ENCODE data around the gene KRTAP5-5. TPM values are rescaled to one million over a fixed set of nuclear protein-coding genes. Genes with fewer than 3 reads are reported as not detected.

The KRTAP5-5 gene
- total RNA-seq, 1 donor from 2014 or later = not detected

DNA sequence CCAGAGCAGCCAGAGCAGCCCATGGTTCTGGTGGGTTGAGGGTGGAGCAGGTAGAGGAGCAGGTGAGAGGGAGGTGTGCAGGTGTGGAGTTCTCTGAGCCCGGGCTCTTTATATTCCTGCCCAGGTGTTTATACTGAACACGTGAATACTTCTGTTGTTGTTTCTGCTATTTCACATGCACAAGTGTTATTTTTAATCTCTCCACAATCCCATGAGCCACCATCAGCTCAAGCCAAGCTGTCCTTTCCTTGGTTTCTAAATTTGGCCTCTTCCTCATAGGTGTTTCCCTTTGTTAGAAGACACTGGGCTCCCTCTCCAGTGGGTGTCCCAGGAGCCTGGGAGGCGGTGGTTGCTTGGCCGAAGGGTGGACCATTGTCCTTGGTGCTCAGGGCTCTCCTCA is 21.2 kb upstream of the KRTAP5-5 start, which contains the start of gene KRTAP5-3:
TSS of gene KRTAP5-3 (minus strand) at position 101 of the 400 bp plus-strand sequence. CDS start at position 23, 78 bp downstream.
- FAIRE-seq (no peak), DNase-seq (ENCODE audit: low read depth) (no peak)
- Histone ChIP-seq H3K4me3 (ENCODE audit: low read depth, low read length) (no peak within 1 kb of the TSS), H3K27me3 (ENCODE audit: control insufficient read depth, insufficient read depth, low read length) (peaks cover 7% of the 10 kb centered on the region), H3K36me3 (ENCODE audit: control insufficient read depth, insufficient read depth, low read length) (no peaks in the 10 kb centered on the region)
- TF ChIP-seq, protein P1, sequence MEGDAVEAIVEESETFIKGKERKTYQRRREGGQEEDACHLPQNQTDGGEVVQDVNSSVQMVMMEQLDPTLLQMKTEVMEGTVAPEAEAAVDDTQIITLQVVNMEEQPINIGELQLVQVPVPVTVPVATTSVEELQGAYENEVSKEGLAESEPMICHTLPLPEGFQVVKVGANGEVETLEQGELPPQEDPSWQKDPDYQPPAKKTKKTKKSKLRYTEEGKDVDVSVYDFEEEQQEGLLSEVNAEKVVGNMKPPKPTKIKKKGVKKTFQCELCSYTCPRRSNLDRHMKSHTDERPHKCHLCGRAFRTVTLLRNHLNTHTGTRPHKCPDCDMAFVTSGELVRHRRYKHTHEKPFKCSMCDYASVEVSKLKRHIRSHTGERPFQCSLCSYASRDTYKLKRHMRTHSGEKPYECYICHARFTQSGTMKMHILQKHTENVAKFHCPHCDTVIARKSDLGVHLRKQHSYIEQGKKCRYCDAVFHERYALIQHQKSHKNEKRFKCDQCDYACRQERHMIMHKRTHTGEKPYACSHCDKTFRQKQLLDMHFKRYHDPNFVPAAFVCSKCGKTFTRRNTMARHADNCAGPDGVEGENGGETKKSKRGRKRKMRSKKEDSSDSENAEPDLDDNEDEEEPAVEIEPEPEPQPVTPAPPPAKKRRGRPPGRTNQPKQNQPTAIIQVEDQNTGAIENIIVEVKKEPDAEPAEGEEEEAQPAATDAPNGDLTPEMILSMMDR (IDR thresholded peaks at IDR 0.05; ENCODE audit: insufficient read depth, low read length, severe bottlenecking) = no peak

DNA sequence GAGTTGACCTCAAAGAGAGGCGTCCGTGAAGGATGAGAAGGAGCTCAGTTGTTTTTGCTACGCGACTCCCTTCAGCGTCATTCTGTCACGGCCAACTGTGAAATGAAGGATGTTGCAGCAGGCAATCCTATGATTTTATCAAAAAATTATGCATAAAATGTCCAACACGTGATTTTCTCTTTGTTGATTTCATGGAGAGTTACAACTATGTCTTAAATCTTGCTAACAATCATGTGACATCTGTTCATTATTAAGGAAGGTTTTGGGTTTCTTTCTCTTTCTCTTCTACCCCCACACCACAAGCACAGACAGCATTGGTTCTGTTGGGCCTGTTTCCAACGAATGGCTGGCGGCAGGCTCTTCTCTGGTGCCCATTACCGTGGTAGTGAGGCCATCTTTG is 11.3 kb upstream of the KRTAP5-5 start:
- DNase-seq (ENCODE audit: low read depth) = no peak
- Histone ChIP-seq H3K36me3 (ENCODE audit: control insufficient read depth, insufficient read depth, low read length) (no peaks in the 10 kb centered on the region), H3K27me3 (ENCODE audit: control insufficient read depth, insufficient read depth, low read length) (peaks cover 3% of the 10 kb centered on the region), H3K4me3 (ENCODE audit: low read depth, low read length) (no peak overlapping the region)
- TF ChIP-seq, protein P1 (IDR thresholded peaks at IDR 0.05; ENCODE audit: insufficient read depth, low read length, severe bottlenecking) = no peak
- no peak for FAIRE-seq

DNA sequence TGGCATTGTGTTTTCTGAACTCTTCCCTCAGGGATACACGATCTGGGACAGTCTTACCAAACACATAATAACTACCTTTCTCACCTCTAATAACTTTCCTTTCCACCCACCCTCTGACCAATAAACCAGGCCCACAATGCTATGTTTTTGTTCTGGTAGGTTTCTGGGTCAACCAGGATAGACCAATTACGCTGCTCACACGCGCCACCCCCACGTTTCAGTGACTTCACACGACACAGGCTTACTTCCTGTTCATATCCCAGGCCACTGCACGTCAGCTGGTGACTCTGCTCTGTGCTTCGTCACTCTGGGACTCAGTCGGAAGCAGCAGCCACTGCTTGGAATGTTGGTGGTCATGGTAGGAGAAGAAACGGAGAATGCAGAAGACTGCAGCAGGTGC is 10.1 kb upstream of the KRTAP5-5 start:
- no peak for FAIRE-seq
- Histone ChIP-seq H3K36me3 (ENCODE audit: control insufficient read depth, insufficient read depth, low read length) (no peaks in the 10 kb centered on the region), H3K27me3 (ENCODE audit: control insufficient read depth, insufficient read depth, low read length) (peaks cover 3% of the 10 kb centered on the region), H3K4me3 (ENCODE audit: low read depth, low read length) (no peak overlapping the region)
- TF ChIP-seq, protein P1 (IDR thresholded peaks at IDR 0.05; ENCODE audit: insufficient read depth, low read length, severe bottlenecking) = no peak
- no peak for DNase-seq (ENCODE audit: low read depth)

DNA sequence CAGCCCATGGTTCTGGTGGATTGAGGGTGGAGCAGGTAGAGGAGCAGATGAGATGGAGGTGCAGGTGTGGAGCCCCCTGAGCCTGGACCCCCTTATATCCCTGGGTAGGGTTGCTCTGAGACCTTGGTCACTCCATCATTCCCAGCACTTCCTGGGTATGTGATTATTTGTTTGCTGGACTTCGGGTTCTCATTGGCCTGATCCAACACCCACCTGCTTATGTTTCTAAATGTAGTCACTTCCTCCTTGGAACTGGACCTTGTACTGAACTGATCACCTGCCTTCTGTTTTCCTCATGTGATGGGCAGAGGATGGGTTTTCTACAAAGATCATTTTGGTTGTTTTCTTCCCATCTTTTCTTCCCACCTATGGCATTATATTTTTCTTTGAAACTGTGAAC is 7.5 kb upstream of the KRTAP5-5 start, which contains the start of gene KRTAP5-4:
TSS of gene KRTAP5-4 (minus strand) at position 53 of the 400 bp plus-strand sequence. CDS start at position 8, 45 bp downstream.
- DNase-seq (ENCODE audit: low read depth) = no peak
- Histone ChIP-seq H3K27me3 (ENCODE audit: control insufficient read depth, insufficient read depth, low read length) (peaks cover 5% of the 10 kb centered on the region), H3K36me3 (ENCODE audit: control insufficient read depth, insufficient read depth, low read length) (no peaks in the 10 kb centered on the region), H3K4me3 (ENCODE audit: low read depth, low read length) (no peak within 1 kb of the TSS)
- FAIRE-seq = no peak
- TF ChIP-seq, protein P1 (IDR thresholded peaks at IDR 0.05; ENCODE audit: insufficient read depth, low read length, severe bottlenecking) = no peak

DNA sequence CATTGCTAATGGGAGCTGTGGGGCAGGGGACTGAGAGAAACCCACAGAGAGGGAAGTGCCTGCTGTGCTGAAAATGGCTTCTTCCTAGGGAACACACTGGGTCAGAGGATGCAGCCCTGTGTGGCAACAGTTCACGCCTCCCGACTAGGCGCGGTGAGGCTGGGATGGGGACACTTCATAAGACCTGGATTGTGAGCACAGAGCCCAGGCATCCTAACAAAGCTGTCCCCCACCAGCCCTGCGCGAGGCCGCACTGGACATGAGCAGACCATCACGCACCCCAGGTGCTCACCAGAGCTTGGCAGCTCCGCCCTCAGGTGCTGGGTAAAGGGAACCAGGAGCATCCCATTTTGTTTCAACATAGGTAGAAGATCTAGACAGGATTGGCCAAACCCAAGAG is 5.9 kb upstream of the KRTAP5-5 start:
- FAIRE-seq (no peak), DNase-seq (ENCODE audit: low read depth) (no peak)
- TF ChIP-seq, protein P1 (IDR thresholded peaks at IDR 0.05; ENCODE audit: insufficient read depth, low read length, severe bottlenecking) = no peak
- H3K27me3 ChIP-seq (ENCODE audit: control insufficient read depth, insufficient read depth, low read length) = peaks cover 6% of the 10 kb centered on the region
- H3K36me3 ChIP-seq (ENCODE audit: control insufficient read depth, insufficient read depth, low read length) = no peaks in the 10 kb centered on the region
- H3K4me3 ChIP-seq (ENCODE audit: low read depth, low read length) = no peak overlapping the region

DNA sequence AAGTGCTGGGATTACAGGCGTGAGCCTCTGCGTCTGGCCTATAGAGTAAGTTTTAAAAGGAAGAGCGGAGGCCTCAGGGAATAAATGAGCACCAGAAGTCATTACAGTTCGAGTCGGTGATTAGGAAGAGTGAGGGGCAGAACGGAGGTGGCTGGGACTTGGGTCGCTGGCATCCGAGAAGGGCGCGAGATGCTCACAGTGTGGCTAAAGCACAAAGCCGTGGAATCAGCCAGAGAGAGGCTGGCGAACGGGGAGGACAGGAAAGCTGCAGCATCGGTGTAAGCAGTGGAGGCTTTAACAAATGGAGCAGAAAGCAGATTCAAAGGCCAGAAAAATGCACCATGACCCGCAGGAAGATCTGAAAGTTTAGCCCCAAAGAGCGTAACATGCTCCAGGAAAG is 5.0 kb upstream of the KRTAP5-5 start:
- Histone ChIP-seq H3K36me3 (ENCODE audit: control insufficient read depth, insufficient read depth, low read length) (no peaks in the 10 kb centered on the region), H3K4me3 (ENCODE audit: low read depth, low read length) (no peak overlapping the region), H3K27me3 (ENCODE audit: control insufficient read depth, insufficient read depth, low read length) (peaks cover 9% of the 10 kb centered on the region)
- no peak for DNase-seq (ENCODE audit: low read depth)
- peak; percentile 66 for FAIRE-seq
- TF ChIP-seq, protein P1 (IDR thresholded peaks at IDR 0.05; ENCODE audit: insufficient read depth, low read length, severe bottlenecking) = no peak
